B cell (primary cell): Measurements from ENCODE around the gene MBNL1.

Experiments
- CTCF ChIP-seq: fragments of 200-600 bp; IDR thresholded peaks from one replicate; pipeline ENCODE4 v1.8.0; 2022; ENCODE audit warnings: antibody characterized with exemption, mild to moderate bottlenecking
- EZH2 ChIP-seq: IDR thresholded peaks from 2 replicates; pipeline ENCODE4 v1.6.1; 2012; ENCODE audit warnings: borderline replicate concordance, low read depth, mild to moderate bottlenecking, moderate library complexity, low read length; ENCODE audit not compliant: insufficient read depth, poor library complexity, severe bottlenecking

- TF ChIP-seq CTCF (no peak), EZH2 (no peak)
These were observed 42.6 kb upstream of the MBNL1 start for GRCh38 chr3:152226176-152226575.
